ENCODE results near the gene KRTCAP2. TPM values are rescaled to one million over a fixed set of nuclear protein-coding genes. Genes with fewer than 3 reads are reported as not detected.
"Not testable (repeated sequence)": the region's sequence is repeated elsewhere in the genome, so short reads cannot be mapped to it uniquely, and the experiment has no call there.

The KRTCAP2 gene
- total RNA-seq, 1 donor from 2014 or later, result 117 TPM

DNA sequence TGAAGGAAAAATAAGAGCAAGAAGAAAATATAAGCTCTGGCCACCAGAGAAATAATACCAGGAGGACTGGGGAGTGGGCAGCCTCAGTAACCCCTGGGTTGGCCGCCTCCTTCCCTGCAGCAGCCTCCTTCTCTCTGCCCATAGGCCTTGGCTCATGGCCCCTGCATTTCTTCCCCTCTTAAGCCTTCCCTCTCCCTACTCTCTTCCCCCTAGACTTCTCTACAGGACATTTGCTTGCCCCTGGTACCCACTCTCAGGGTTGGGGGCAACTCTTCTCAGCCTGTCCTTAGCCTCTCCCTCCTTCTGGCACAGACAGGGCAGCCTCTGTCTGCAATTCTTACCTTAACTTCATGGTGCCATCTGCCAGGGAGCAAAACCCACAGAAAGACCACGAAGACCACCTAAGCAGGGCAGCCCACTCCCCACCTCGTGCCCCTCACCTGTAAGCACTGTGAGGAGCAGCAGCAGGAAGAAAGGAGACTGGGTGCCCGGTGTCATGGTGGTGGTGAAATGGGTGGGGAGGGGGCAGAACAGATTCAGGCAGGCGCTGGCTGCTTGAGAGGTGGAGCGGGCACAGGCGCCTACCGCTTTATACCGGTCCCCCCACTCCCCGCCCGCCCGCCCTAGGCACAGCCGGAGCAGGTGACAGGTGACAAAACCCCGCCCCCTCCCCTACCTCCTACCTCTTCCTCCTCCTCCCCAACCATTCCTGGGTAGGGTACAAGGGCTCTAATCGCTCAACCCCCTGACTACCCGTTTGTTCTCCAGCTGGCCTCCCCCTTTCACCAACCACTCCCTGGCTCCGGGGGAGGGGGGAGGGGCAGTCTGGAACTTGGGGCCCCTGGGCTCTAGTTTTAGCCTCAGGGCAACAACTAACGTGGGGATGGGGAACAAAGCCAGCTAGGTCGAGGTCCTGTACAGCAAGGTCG lies 19.5 kb upstream of the KRTCAP2 start:
- intact Hi-C loops (cut with DNase I), result no loop called here
- no peaks in the 10 kb centered on the region for H3K36me3 ChIP-seq
- H3K4me3 ChIP-seq, result peak overlapping the region; percentile 52 to 58
- TF ChIP-seq, protein P1, sequence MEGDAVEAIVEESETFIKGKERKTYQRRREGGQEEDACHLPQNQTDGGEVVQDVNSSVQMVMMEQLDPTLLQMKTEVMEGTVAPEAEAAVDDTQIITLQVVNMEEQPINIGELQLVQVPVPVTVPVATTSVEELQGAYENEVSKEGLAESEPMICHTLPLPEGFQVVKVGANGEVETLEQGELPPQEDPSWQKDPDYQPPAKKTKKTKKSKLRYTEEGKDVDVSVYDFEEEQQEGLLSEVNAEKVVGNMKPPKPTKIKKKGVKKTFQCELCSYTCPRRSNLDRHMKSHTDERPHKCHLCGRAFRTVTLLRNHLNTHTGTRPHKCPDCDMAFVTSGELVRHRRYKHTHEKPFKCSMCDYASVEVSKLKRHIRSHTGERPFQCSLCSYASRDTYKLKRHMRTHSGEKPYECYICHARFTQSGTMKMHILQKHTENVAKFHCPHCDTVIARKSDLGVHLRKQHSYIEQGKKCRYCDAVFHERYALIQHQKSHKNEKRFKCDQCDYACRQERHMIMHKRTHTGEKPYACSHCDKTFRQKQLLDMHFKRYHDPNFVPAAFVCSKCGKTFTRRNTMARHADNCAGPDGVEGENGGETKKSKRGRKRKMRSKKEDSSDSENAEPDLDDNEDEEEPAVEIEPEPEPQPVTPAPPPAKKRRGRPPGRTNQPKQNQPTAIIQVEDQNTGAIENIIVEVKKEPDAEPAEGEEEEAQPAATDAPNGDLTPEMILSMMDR (IDR thresholded peaks at IDR 0.05), result no peak
- H3K27me3 ChIP-seq, result no peaks in the 10 kb centered on the region
- no peak for DNase-seq (ENCODE audit: extremely low spot score in 2 of 2)
- H3K4me1 ChIP-seq, result peaks cover 39% of the 10 kb centered on the region
- peak overlapping the region; percentile 85 for H3K27ac ChIP-seq
- no peaks in the 10 kb centered on the region for H3K9me3 ChIP-seq

DNA sequence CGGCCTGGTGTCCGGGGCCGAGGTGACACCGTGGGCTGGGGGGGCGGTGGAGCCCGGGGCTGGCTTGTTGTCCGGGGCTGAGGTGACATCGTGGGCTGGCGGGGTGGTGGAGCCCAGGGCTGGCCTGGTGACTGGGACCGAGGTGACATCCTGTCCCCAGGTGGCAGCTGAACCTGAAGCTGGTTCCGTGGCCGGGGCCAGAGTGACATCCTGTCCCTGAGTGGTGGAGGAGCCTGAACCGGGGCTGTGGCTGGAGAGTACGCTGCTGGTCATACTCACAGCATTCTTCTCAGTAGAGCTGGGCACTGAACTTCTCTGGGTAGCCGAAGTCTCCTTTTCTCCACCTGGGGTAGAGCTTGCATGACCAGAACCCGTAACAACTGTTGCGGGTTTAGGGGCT lies 18.8 kb upstream of the KRTCAP2 start:
- H3K9me3 ChIP-seq, result no peaks in the 10 kb centered on the region
- no peaks in the 10 kb centered on the region for H3K36me3 ChIP-seq
- no peaks in the 10 kb centered on the region for H3K27me3 ChIP-seq
- H3K4me3 ChIP-seq, result no peak overlapping the region
- no peak for DNase-seq (ENCODE audit: extremely low spot score in 2 of 2)
- H3K27ac ChIP-seq, result peak overlapping the region; percentile 85
- intact Hi-C loops (cut with DNase I), result no loop called here
- peaks cover 39% of the 10 kb centered on the region for H3K4me1 ChIP-seq
- TF ChIP-seq POLR2A (IDR thresholded peaks at IDR 0.05) (no peak), POLR2AphosphoS5 (IDR thresholded peaks at IDR 0.05; ENCODE audit: insufficient read depth in 1 of 2, low read depth in 1 of 2) (no peak)
- TF ChIP-seq, protein P1 (IDR thresholded peaks at IDR 0.05), result no peak

DNA sequence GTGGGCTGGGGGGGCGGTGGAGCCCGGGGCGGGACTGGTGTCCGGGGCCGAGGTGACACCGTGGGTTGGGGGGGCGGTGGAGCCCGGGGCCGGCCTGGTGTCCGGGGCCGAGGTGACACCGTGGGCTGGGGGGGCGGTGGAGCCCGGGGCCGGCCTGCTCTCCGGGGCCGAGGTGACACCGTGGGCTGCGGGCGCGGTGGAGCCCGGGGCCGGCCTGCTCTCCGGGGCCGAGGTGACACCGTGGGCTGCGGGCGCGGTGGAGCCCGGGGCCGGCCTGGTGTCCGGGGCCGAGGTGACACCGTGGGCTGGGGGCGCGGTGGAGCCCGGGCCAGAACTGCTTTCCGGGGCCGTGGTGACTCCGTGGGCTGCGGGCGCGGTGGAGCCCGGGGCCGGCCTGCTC lies 16.8 kb upstream of the KRTCAP2 start:
- DNase-seq (ENCODE audit: extremely low spot score in 2 of 2); intact Hi-C loops (cut with DNase I); H3K27me3 ChIP-seq; H3K36me3 ChIP-seq; H3K4me3 ChIP-seq; H3K9me3 ChIP-seq; H3K27ac ChIP-seq: not testable (repeated sequence)
- peaks cover 24% of the 10 kb centered on the region for H3K4me1 ChIP-seq

DNA sequence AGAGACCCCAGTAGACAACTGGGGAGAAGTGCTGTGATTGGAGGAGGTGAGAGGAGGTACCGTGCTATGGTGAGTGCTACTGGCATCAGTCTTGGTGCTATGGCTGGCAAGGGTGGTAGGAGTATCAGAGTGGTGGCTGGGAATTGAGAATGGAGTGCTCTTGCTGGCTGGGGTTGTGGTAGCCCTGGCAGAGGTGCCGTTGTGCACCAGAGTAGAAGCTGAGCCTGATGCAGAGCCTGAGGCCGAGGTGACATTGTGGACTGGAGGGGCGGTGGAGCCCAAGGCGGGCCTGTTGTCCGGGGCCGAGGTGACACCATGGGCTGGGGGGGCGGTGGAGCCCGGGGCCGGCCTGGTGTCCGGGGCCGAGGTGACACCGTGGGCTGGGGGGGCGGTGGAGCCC lies 15.2 kb upstream of the KRTCAP2 start:
- Histone ChIP-seq H3K4me1 (peaks cover 10% of the 10 kb centered on the region), H3K4me3 (no peak overlapping the region), H3K27me3 (no peaks in the 10 kb centered on the region), H3K36me3 (no peaks in the 10 kb centered on the region), H3K27ac (no peak overlapping the region), H3K9me3 (no peaks in the 10 kb centered on the region)
- no peak for DNase-seq (ENCODE audit: extremely low spot score in 2 of 2)
- no peak for TF ChIP-seq POLR2AphosphoS5 (IDR thresholded peaks at IDR 0.05; ENCODE audit: insufficient read depth in 1 of 2, low read depth in 1 of 2)
- TF ChIP-seq POLR2A (IDR thresholded peaks at IDR 0.05), result no peak
- TF ChIP-seq, protein P1 (IDR thresholded peaks at IDR 0.05), result no peak
- intact Hi-C loops (cut with DNase I), result no loop called here

DNA sequence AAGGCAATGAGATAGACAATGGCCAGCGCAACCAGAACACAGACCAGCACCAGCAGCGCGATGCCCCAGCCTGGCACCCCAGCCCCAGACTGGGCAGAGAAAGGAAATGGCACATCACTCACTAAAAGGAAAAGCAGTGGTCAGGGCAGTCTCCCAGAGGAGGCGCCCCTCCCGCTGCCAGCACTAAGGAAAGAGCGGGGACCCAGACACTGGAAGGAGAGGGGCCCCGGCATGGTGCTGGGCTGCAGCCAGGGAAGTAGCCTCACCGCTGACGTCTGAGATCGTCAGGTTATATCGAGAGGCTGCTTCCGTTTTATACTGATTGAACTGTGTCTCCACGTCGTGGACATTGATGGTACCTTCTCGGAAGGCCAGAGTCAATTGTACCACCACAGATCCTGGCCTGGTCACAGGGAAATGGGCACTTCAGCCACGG lies 14.4 kb upstream of the KRTCAP2 start:
- H3K36me3 ChIP-seq, result no peaks in the 10 kb centered on the region
- H3K4me3 ChIP-seq, result no peak overlapping the region
- no peak overlapping the region for H3K27ac ChIP-seq
- H3K4me1 ChIP-seq, result peaks cover 2% of the 10 kb centered on the region
- no peaks in the 10 kb centered on the region for H3K27me3 ChIP-seq
- no peak for DNase-seq (ENCODE audit: extremely low spot score in 2 of 2)
- intact Hi-C loops (cut with DNase I), result no loop called here
- H3K9me3 ChIP-seq, result no peaks in the 10 kb centered on the region
- TF ChIP-seq POLR2AphosphoS5 (IDR thresholded peaks at IDR 0.05; ENCODE audit: insufficient read depth in 1 of 2, low read depth in 1 of 2) (no peak), POLR2A (IDR thresholded peaks at IDR 0.05) (no peak)
- TF ChIP-seq, protein P1 (IDR thresholded peaks at IDR 0.05), result no peak
